Measurements from ENCODE around the gene THAP4. TPM values are rescaled to one million over a fixed set of nuclear protein-coding genes. Genes with fewer than 3 reads are reported as not detected.

THAP4 gene
- total RNA-seq, 2 experiments from 2014 or later = 27.5 to 31.4 TPM

DNA sequence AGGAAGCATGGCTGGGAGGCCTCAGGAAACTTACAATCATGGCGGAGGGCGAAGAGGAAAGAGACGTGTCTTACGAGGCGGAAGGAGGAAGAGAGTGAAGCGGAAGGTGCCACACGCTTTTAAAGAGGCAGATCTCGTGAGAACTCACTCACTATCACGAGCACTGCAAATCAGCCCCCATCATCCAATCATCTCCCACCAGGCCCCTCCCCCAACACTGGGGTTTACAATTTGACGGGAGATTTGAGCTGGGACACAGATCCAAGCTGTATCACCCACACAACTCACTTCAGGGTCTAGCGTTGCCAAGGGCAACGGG lies 83.5 kb downstream of the THAP4 start:
- CTCF ChIA-PET = no interaction called here
- peaks cover 11% of the 10 kb centered on the region for H3K9me3 Mint-ChIP-seq
- peaks cover 8 to 26% of the 10 kb centered on the region in 2 experiments for H3K27me3 ChIP-seq (ENCODE audit: control insufficient read depth in 1 of 2, insufficient read depth in 2 of 2, low read length in 2 of 2)
- H3K4me1 Mint-ChIP-seq (ENCODE audit: low read depth) = peaks cover 15% of the 10 kb centered on the region
- peaks cover 4% of the 10 kb centered on the region for H3K36me3 Mint-ChIP-seq (ENCODE audit: low read depth)
- no peaks in the 10 kb centered on the region for H3K36me3 ChIP-seq (ENCODE audit: insufficient read depth, low read length)
- H3K4me1 ChIP-seq (ENCODE audit: insufficient read depth, low read length) = peaks cover 7% of the 10 kb centered on the region
- no peak overlapping the region for H3K27ac ChIP-seq (ENCODE audit: low read depth in 1 of 2, low read length in 2 of 2)
- POLR2A ChIA-PET = no interaction called here
- H3K27ac Mint-ChIP-seq = no peak overlapping the region
- no peak overlapping the region for H3K4me3 ChIP-seq (ENCODE audit: low read length)
- peaks cover 11 to 19% of the 10 kb centered on the region in 2 experiments for H3K9me3 ChIP-seq (ENCODE audit: control insufficient read depth in 1 of 2, insufficient read depth in 1 of 2, low read length in 2 of 2)
- DNase-seq (no peak), ATAC-seq (ENCODE audit: poor library complexity) (no peak)
- intact Hi-C loops (cut with DNase I, micrococcal nuclease) = no loop called here
- peaks cover 52% of the 10 kb centered on the region for H3K27me3 Mint-ChIP-seq
- no peak overlapping the region for H3K4me3 Mint-ChIP-seq
- TF ChIP-seq, protein P1, sequence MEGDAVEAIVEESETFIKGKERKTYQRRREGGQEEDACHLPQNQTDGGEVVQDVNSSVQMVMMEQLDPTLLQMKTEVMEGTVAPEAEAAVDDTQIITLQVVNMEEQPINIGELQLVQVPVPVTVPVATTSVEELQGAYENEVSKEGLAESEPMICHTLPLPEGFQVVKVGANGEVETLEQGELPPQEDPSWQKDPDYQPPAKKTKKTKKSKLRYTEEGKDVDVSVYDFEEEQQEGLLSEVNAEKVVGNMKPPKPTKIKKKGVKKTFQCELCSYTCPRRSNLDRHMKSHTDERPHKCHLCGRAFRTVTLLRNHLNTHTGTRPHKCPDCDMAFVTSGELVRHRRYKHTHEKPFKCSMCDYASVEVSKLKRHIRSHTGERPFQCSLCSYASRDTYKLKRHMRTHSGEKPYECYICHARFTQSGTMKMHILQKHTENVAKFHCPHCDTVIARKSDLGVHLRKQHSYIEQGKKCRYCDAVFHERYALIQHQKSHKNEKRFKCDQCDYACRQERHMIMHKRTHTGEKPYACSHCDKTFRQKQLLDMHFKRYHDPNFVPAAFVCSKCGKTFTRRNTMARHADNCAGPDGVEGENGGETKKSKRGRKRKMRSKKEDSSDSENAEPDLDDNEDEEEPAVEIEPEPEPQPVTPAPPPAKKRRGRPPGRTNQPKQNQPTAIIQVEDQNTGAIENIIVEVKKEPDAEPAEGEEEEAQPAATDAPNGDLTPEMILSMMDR (IDR thresholded peaks at IDR 0.05) = no peak

DNA sequence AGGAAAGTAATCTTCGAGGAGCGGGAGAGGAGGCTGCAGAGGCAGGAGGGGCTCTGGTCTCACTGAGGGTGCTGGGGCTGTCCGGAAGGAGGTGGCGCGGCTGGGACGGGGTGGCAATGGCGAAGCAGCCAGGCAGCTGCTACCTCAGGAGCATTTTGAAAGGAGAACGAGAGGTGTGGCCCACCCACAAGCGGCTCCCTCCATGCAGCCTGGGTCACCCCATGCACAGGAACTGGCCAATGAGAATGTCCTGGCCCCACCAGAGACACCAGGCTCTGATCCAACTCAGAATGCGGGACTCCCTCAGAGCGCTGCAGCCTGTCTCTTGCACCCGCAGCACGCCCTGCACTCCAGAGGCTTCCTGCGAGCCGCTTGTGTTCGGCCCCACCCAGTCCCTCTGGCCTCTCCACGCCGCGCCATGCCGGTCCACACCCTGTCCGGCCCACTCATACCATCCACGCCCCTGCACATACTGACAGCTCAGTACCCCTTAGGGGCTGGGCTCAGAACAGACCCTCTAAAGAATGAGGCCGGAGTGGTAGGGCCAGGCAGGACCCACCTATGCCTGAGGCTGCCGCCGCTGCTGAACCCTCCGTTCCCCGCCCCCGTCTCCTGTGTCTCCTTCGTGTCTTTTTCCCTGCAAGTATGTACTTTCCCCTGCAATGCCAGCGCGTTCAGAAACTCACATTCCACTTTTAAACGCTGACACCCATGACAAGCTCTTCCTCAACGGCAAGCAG lies 84.8 kb downstream of the THAP4 start:
- ATAC-seq (ENCODE audit: poor library complexity) (no peak), DNase-seq (no peak)
- Histone ChIP-seq H3K27ac (ENCODE audit: low read depth in 1 of 2, low read length in 2 of 2) (no peak overlapping the region), H3K36me3 (ENCODE audit: insufficient read depth, low read length) (no peaks in the 10 kb centered on the region), H3K27me3 (ENCODE audit: control insufficient read depth in 1 of 2, insufficient read depth in 2 of 2, low read length in 2 of 2) (peaks cover 3 to 22% of the 10 kb centered on the region in 2 experiments), H3K4me3 (ENCODE audit: low read length) (no peak overlapping the region), H3K9me3 (ENCODE audit: control insufficient read depth in 1 of 2, insufficient read depth in 1 of 2, low read length in 2 of 2) (peaks cover 5 to 12% of the 10 kb centered on the region in 2 experiments), H3K4me1 (ENCODE audit: insufficient read depth, low read length) (peaks cover 5% of the 10 kb centered on the region)
- Mint-ChIP-seq H3K36me3 (ENCODE audit: low read depth) (no peaks in the 10 kb centered on the region), H3K27ac (no peak overlapping the region), H3K9me3 (peaks cover 5% of the 10 kb centered on the region), H3K4me1 (ENCODE audit: low read depth) (peaks cover 5% of the 10 kb centered on the region), H3K27me3 (peaks cover 41% of the 10 kb centered on the region), H3K4me3 (no peak overlapping the region)
- CTCF ChIA-PET = no interaction called here
- intact Hi-C loops (cut with DNase I, micrococcal nuclease) = no loop called here
- TF ChIP-seq, protein P1 (IDR thresholded peaks at IDR 0.05) = no peak
- POLR2A ChIA-PET = no interaction called here

DNA sequence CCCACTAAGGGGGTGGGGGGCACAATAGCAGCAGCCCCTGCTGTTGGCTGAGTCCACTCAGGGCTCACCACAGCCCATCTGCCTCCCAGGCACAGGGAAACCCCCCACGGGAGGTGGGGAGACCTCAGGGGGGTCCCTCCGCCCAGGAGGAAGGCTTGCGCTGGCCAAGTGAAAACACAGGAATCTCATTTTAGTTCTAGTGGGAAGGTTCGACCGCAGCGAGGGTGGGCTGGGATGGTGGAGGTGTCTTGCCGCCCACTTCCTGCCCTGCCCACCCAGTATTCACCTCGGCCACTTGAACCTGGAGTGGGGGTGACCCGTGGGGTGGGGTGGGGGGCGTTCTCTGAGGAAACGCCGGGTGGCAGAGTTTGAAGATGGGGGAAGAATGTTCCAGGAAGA lies 85.4 kb downstream of the THAP4 start:
- DNase-seq (no peak), ATAC-seq (ENCODE audit: poor library complexity) (no peak)
- H3K27ac ChIP-seq (ENCODE audit: low read depth in 1 of 2, low read length in 2 of 2) = no peak overlapping the region
- Mint-ChIP-seq H3K27me3 (peaks cover 36% of the 10 kb centered on the region), H3K27ac (no peak overlapping the region), H3K4me3 (no peak overlapping the region), H3K4me1 (ENCODE audit: low read depth) (peaks cover 5% of the 10 kb centered on the region), H3K36me3 (ENCODE audit: low read depth) (no peaks in the 10 kb centered on the region), H3K9me3 (peaks cover under 1% of the 10 kb centered on the region)
- POLR2A ChIA-PET = no interaction called here
- TF ChIP-seq, protein P1 (IDR thresholded peaks at IDR 0.05) = no peak
- intact Hi-C loops (cut with DNase I, micrococcal nuclease) = no loop called here
- CTCF ChIA-PET = no interaction called here
- H3K36me3 ChIP-seq (ENCODE audit: insufficient read depth, low read length) = no peaks in the 10 kb centered on the region
- peaks cover 5% of the 10 kb centered on the region for H3K4me1 ChIP-seq (ENCODE audit: insufficient read depth, low read length)
- peaks cover 4 to 6% of the 10 kb centered on the region in 2 experiments for H3K9me3 ChIP-seq (ENCODE audit: control insufficient read depth in 1 of 2, insufficient read depth in 1 of 2, low read length in 2 of 2)
- H3K4me3 ChIP-seq (ENCODE audit: low read length) = no peak overlapping the region
- peaks cover 6 to 24% of the 10 kb centered on the region in 2 experiments for H3K27me3 ChIP-seq (ENCODE audit: control insufficient read depth in 1 of 2, insufficient read depth in 2 of 2, low read length in 2 of 2)

Measured in CD4-positive, alpha-beta T cell (primary cell).